ENCODE results near the gene THSD1.
A peak's percentile ranks its signal among the peaks of the same experiment; 100 is the strongest.
"Not testable (repeated sequence)": the region's sequence is repeated elsewhere in the genome, so short reads cannot be mapped to it uniquely, and the experiment has no call there.

Gene THSD1

GRCh38 chr13:52412128-52412527 lies 6.2 kb upstream of the THSD1 start:
- H3K36me3 ChIP-seq (ENCODE audit: low read depth), result peaks cover 42% of the 10 kb centered on the region
- H3K9me3 ChIP-seq (ENCODE audit: severe bottlenecking), result no peaks in the 10 kb centered on the region
- no peak for ATAC-seq (ENCODE audit: low read depth)
- H3K27ac ChIP-seq (ENCODE audit: poor library complexity, severe bottlenecking), result peak overlapping the region; percentile 98
- H3K4me1 ChIP-seq (ENCODE audit: insufficient read depth, poor library complexity, severe bottlenecking), result peaks cover 53% of the 10 kb centered on the region
- no peak for TF ChIP-seq CTCF (IDR thresholded peaks at IDR 0.05; ENCODE audit: poor library complexity, severe bottlenecking)
- no peaks in the 10 kb centered on the region for H3K27me3 ChIP-seq (ENCODE audit: insufficient read depth, poor library complexity, severe bottlenecking)
- DNase-seq (ENCODE audit: low spot score), result no peak
- no peak overlapping the region for H3K4me3 ChIP-seq (ENCODE audit: severe bottlenecking)

GRCh38 chr13:52411629-52412028 lies 5.7 kb upstream of the THSD1 start:
- ATAC-seq (ENCODE audit: low read depth) (peak; percentile 94), DNase-seq (ENCODE audit: low spot score) (no peak)
- Histone ChIP-seq H3K9me3 (ENCODE audit: severe bottlenecking) (no peaks in the 10 kb centered on the region), H3K4me1 (ENCODE audit: insufficient read depth, poor library complexity, severe bottlenecking) (peaks cover 53% of the 10 kb centered on the region), H3K27me3 (ENCODE audit: insufficient read depth, poor library complexity, severe bottlenecking) (no peaks in the 10 kb centered on the region), H3K36me3 (ENCODE audit: low read depth) (peaks cover 37% of the 10 kb centered on the region), H3K27ac (ENCODE audit: poor library complexity, severe bottlenecking) (peak overlapping the region; percentile 98), H3K4me3 (ENCODE audit: severe bottlenecking) (no peak overlapping the region)
- no peak for TF ChIP-seq CTCF (IDR thresholded peaks at IDR 0.05; ENCODE audit: poor library complexity, severe bottlenecking)

GRCh38 chr13:52408071-52408658 lies 2.2 kb upstream of the THSD1 start:
- not testable (repeated sequence) for ATAC-seq (ENCODE audit: low read depth); DNase-seq (ENCODE audit: low spot score); H3K27me3 ChIP-seq (ENCODE audit: insufficient read depth, poor library complexity, severe bottlenecking); H3K9me3 ChIP-seq (ENCODE audit: severe bottlenecking); H3K36me3 ChIP-seq (ENCODE audit: low read depth); H3K4me3 ChIP-seq (ENCODE audit: severe bottlenecking); H3K27ac ChIP-seq (ENCODE audit: poor library complexity, severe bottlenecking)
- peaks cover 33% of the 10 kb centered on the region for H3K4me1 ChIP-seq (ENCODE audit: insufficient read depth, poor library complexity, severe bottlenecking)

- not testable (repeated sequence) for H3K27ac ChIP-seq (ENCODE audit: poor library complexity, severe bottlenecking); H3K36me3 ChIP-seq (ENCODE audit: low read depth); H3K9me3 ChIP-seq (ENCODE audit: severe bottlenecking); ATAC-seq (ENCODE audit: low read depth); H3K4me3 ChIP-seq (ENCODE audit: severe bottlenecking); H3K27me3 ChIP-seq (ENCODE audit: insufficient read depth, poor library complexity, severe bottlenecking); DNase-seq (ENCODE audit: low spot score)
- H3K4me1 ChIP-seq (ENCODE audit: insufficient read depth, poor library complexity, severe bottlenecking), result peaks cover 27% of the 10 kb centered on the region
Observed at GRCh38 chr13:52407436-52407835, 1.5 kb upstream of the THSD1 start.

- Histone ChIP-seq H3K36me3 (ENCODE audit: low read depth) (peaks cover 13% of the 10 kb centered on the region), H3K9me3 (ENCODE audit: severe bottlenecking) (no peaks in the 10 kb centered on the region), H3K27ac (ENCODE audit: poor library complexity, severe bottlenecking) (peak overlapping the region; percentile 56), H3K4me3 (ENCODE audit: severe bottlenecking) (peak overlapping the region; percentile 69), H3K27me3 (ENCODE audit: insufficient read depth, poor library complexity, severe bottlenecking) (no peaks in the 10 kb centered on the region), H3K4me1 (ENCODE audit: insufficient read depth, poor library complexity, severe bottlenecking) (peaks cover 20% of the 10 kb centered on the region)
- ATAC-seq (ENCODE audit: low read depth) (no peak), DNase-seq (ENCODE audit: low spot score) (no peak)
- no peak for TF ChIP-seq CTCF (IDR thresholded peaks at IDR 0.05; ENCODE audit: poor library complexity, severe bottlenecking)
Observed at GRCh38 chr13:52406629-52407028, 657 bp upstream of the THSD1 start.

GRCh38 chr13:52405369-52405766 lies 604 bp downstream of the THSD1 start:
- H3K4me1 ChIP-seq (ENCODE audit: insufficient read depth, poor library complexity, severe bottlenecking), result peaks cover 11% of the 10 kb centered on the region
- no peak for DNase-seq (ENCODE audit: low spot score)
- no peaks in the 10 kb centered on the region for H3K9me3 ChIP-seq (ENCODE audit: severe bottlenecking)
- peaks cover 15% of the 10 kb centered on the region for H3K36me3 ChIP-seq (ENCODE audit: low read depth)
- no peak for TF ChIP-seq CTCF (IDR thresholded peaks at IDR 0.05; ENCODE audit: poor library complexity, severe bottlenecking)
- H3K27ac ChIP-seq (ENCODE audit: poor library complexity, severe bottlenecking), result peak overlapping the region; percentile 56
- peak; percentile 56 for ATAC-seq (ENCODE audit: low read depth)
- H3K27me3 ChIP-seq (ENCODE audit: insufficient read depth, poor library complexity, severe bottlenecking), result no peaks in the 10 kb centered on the region
- H3K4me3 ChIP-seq (ENCODE audit: severe bottlenecking), result peak overlapping the region; percentile 69
